K562 (cell line): ENCODE data around the gene PLEKHA6.

Experiments used
- CHD1 ChIP-seq: fragments of 200-600 bp; sonication (generic); IDR thresholded peaks from one replicate; pipeline ENCODE4 v1.6.1; 2012; ENCODE audit warnings: mild to moderate bottlenecking, moderate library complexity, low read length, inconsistent platforms
- EZH2 ChIP-seq: IDR thresholded peaks from 2 replicates; pipeline ENCODE4 v1.6.1; 2012; ENCODE audit warnings: low read depth, mild to moderate bottlenecking, inconsistent platforms, low read length, borderline replicate concordance
- POLR2A ChIP-seq: fragments of 450-650 bp; conservative IDR thresholded peaks from 2 replicates; pipeline ENCODE4 v1.6.1; 2016
- PRPF4 ChIP-seq: fragments of 200-400 bp; formaldehyde crosslinking; IDR thresholded peaks from one replicate; pipeline ENCODE4 v1.6.1; 2017; ENCODE audit warnings: low read length, low read depth, mild to moderate bottlenecking; ENCODE audit not compliant: insufficient read depth, poor library complexity, severe bottlenecking
- SREBF1 ChIP-seq: fragments of 150-350 bp; IDR thresholded peaks from 2 replicates; pipeline ENCODE4 v1.6.1; 2014; ENCODE audit warnings: antibody characterized with exemption, low read depth, low read length, borderline replicate concordance
- TBP ChIP-seq: optimal IDR thresholded peaks from 2 replicates; pipeline ENCODE3; 2011; ENCODE audit warnings: low read depth, low read length, improper control_type of control experiment
- ZKSCAN3 ChIP-seq: fragments of 250-450 bp; sonication (Bioruptor Pico); IDR thresholded peaks from 2 replicates; pipeline ENCODE4 v1.4.0; 2020
- ZNF24 ChIP-seq: fragments of 450-650 bp; IDR thresholded peaks from 2 replicates; pipeline ENCODE4 v1.6.1; 2016
- ZNF644 ChIP-seq: fragments of 200-800 bp; sonication (Bioruptor generic); IDR thresholded peaks from 2 replicates; pipeline ENCODE4 v1.6.1; 2016; ENCODE audit warnings: low read depth, missing genetic modification characterization, missing compliant biosample characterization

GRCh38 chr1:204367193-204367858 is 7.6 kb upstream of the PLEKHA6 start:
- TF ChIP-seq ZNF24 (no peak), TBP (no peak), POLR2A (no peak), ZNF644 (no peak), EZH2 (no peak), ZKSCAN3 (CRISPR knock-in tag) (no peak), PRPF4 (no peak), CHD1 (no peak), SREBF1 (no peak)
